ENCODE results near the gene WDR93.

WDR93 gene

DNA sequence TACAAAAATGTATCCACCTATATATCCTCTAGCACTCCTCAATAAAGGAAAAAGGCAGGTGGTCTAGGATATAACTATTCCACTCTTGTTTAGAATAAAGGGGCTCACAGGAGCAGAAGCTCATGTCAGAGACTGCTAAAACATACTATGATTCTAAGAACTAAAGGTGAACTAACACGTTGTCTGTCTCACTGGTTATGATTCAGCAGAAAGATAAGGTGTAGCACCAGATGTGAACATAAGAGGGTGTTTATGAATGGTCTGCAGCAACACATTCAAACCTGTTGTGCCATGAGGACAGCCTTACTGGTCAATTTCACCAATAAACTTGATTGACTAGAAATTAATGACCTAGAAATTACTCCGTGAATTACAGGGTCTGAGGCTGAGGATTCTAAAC is 4.6 kb upstream of the WDR93 start:
- TF ChIP-seq, protein P1, sequence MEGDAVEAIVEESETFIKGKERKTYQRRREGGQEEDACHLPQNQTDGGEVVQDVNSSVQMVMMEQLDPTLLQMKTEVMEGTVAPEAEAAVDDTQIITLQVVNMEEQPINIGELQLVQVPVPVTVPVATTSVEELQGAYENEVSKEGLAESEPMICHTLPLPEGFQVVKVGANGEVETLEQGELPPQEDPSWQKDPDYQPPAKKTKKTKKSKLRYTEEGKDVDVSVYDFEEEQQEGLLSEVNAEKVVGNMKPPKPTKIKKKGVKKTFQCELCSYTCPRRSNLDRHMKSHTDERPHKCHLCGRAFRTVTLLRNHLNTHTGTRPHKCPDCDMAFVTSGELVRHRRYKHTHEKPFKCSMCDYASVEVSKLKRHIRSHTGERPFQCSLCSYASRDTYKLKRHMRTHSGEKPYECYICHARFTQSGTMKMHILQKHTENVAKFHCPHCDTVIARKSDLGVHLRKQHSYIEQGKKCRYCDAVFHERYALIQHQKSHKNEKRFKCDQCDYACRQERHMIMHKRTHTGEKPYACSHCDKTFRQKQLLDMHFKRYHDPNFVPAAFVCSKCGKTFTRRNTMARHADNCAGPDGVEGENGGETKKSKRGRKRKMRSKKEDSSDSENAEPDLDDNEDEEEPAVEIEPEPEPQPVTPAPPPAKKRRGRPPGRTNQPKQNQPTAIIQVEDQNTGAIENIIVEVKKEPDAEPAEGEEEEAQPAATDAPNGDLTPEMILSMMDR (IDR thresholded peaks at IDR 0.05; ENCODE audit: borderline replicate concordance, insufficient read depth, low read depth, low read length): no peak
- H3K4me3 ChIP-seq (ENCODE audit: low read depth, low read length): no peak overlapping the region

DNA sequence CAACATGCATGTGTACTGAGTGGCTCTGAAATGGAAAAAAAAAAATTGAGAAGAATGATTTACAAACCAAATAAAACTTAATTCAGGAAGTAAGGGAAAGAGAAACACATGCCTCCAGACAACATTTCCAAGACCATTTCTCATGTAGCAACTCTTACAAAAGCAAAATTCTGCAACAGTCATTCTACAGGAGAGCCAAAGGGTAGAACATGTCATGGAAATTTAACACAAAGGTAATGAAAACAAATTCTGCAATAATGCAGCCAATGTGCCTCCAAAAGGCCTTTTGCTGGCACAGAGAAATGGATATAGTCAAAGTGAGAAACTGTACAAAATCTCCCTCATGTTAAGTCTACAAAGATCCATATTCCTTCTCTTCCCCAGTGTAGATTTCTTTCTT is 4.1 kb upstream of the WDR93 start:
- TF ChIP-seq, protein P1 (IDR thresholded peaks at IDR 0.05; ENCODE audit: borderline replicate concordance, insufficient read depth, low read depth, low read length): no peak
- no peak overlapping the region for H3K4me3 ChIP-seq (ENCODE audit: low read depth, low read length)

DNA sequence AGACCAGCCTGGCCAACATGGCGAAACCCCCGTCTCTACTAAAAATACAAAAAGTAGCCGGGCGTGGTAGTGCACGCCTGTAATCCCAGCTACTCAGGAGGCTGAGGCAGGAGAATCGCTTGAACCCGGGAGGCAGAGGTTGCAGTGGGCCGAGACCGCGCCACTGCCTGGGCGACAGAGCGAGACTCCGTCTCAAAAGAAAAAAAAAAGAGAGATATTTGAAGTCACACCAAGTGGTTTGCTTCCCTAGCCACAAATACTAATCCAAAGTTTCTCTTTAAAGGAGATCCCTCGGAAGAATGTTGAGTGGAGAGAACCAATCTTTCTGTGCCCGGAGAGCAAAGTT is 708 bp upstream of the WDR93 start:
- H3K4me3 ChIP-seq (ENCODE audit: low read depth, low read length): peak overlapping the region; percentile 84

DNA sequence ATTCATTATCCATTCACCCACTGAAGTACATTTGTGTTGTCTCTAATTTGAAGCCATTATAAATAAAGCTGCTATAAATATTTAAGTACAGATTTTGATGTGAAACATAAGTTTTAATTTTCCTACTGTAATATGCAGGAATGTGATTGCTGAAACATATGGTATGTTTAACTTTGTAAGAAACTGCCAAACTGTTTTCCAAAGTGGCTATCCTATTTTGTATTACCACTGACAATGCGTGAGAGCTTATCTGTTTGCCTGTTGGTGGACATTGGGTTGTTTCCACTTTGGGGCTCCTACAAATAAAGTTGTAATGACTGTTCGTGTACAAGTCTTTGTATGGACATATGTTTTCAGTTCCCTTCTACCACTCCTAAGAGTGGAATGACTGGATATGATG is 2.5 kb downstream of the WDR93 start:
- TF ChIP-seq, protein P1 (IDR thresholded peaks at IDR 0.05; ENCODE audit: borderline replicate concordance, insufficient read depth, low read depth, low read length): no peak
- H3K4me3 ChIP-seq (ENCODE audit: low read depth, low read length): no peak overlapping the region

DNA sequence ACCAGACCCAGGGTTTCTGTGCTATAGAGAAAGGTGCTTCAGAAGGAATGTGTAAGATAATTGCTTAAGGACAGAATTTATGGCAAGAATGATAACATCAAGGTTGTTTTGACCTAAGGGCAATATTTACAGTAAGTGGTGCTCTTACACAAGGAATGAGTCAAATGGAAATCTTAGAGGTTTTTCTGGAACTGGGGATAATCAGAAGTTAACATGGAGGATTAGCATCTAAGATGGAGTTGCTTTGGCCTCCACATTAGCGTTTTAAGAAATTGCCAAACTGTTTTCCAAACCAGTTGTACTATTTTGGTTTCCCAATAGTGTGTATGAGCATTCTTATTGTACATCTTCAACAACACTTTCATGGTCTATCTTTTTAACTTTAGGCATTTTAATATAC is 3.1 kb downstream of the WDR93 start:
- TF ChIP-seq, protein P1 (IDR thresholded peaks at IDR 0.05; ENCODE audit: borderline replicate concordance, insufficient read depth, low read depth, low read length): no peak
- H3K4me3 ChIP-seq (ENCODE audit: low read depth, low read length): no peak overlapping the region

DNA sequence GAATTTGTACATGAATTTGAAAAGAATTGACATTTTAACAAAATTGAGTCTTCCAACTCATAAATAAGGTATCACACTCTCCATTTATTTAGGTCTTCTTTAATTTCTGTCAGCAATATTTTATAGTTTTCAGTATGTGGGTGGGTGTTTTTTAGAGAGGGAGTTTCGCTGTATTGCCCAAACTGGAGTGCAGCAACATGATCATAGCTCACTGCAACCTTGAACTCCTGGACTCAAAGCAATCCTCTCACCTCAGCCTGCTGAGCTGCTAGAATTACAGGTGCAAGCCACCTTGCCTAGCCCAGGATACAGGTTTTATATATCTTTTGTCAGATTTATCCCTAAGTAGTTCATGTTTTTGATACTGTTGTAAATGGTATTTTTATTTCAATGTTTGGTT is 4.6 kb downstream of the WDR93 start:
- H3K4me3 ChIP-seq (ENCODE audit: low read depth, low read length): no peak overlapping the region
- TF ChIP-seq, protein P1 (IDR thresholded peaks at IDR 0.05; ENCODE audit: borderline replicate concordance, insufficient read depth, low read depth, low read length): no peak

DNA sequence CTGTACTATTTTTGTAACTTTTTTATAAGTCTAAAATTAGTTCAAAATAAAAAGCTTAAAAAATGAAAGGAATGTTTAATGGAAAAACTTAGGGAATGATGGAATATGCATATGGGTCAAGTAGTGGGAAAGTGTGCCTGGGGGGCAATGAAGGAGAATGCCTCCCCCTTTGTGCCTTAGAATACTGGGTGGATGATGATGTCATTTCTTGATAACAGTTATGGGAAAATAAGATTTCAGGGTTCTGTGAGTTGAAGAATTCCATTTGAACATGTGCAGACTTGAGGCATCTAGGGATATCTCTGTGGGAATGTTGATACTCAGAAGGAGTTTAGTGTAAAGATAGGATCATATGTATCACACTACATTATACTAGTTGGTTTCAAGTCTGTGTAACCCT is 13.8 kb downstream of the WDR93 start:
- no peak overlapping the region for H3K4me3 ChIP-seq (ENCODE audit: low read depth, low read length)
- TF ChIP-seq, protein P1 (IDR thresholded peaks at IDR 0.05; ENCODE audit: borderline replicate concordance, insufficient read depth, low read depth, low read length): no peak

DNA sequence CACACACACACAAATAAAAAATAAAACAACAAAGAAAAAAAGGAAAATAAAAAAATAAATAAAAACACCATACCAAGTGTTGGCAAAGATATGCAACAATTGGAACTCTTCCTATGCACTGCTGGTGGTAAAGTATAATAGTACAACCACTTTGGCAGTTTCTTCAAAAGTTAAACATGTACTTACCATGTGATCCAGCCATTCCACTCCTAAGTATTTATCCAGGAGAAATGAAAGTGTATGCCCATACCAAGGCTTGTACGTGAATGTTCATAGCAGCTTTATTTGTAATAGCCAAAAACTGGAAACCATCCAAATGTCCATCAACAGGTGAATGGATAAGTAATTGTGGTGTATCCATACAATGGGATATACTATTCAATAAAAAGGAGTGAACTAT is 17.0 kb downstream of the WDR93 start:
- TF ChIP-seq, protein P1 (IDR thresholded peaks at IDR 0.05; ENCODE audit: borderline replicate concordance, insufficient read depth, low read depth, low read length): no peak
- H3K4me3 ChIP-seq (ENCODE audit: low read depth, low read length): no peak overlapping the region

All from GM12875 (cell line).